ENCODE measurements around the gene ZFPL1. TPM values are rescaled to one million over a fixed set of nuclear protein-coding genes. Genes with fewer than 3 reads are reported as not detected.
A peak's percentile ranks its signal among the peaks of the same experiment; 100 is the strongest.

ZFPL1 gene
- total and polyA plus RNA-seq, 9 of the 15 experiments (the other 6 are each of a cell fraction or from before 2014, with no cell fraction given): 3.7 to 37.5 (median 22.7) TPM

GRCh38 chr11:65124480-65125196 is 40.6 kb downstream of the ZFPL1 start (continued):
- TF ChIP-seq GABPB2 (CRISPR knock-in tag; conservative IDR thresholded peaks at IDR 0.05) (no peak), TRIM24 (IDR thresholded peaks at IDR 0.05) (no peak), ZBTB33 (CRISPR knock-in tag; IDR thresholded peaks at IDR 0.05) (no peak), ZNF197 (CRISPR knock-in tag; IDR thresholded peaks at IDR 0.05; ENCODE audit: low read depth) (no peak), TAL1 (IDR thresholded peaks at IDR 0.05) (peak; percentile 30; the same call in 1 of the 2 replicates), ZBTB43 (CRISPR knock-in tag; IDR thresholded peaks at IDR 0.05) (no peak), NR2C2 (CRISPR knock-in tag; IDR thresholded peaks at IDR 0.05) (no peak), NR2C2 (tag; IDR thresholded peaks at IDR 0.05) (no peak), KDM1A (IDR thresholded peaks at IDR 0.05) (peak; percentile 62 to 65; a peak in 1 of 4 replicates), MTA3 (IDR thresholded peaks at IDR 0.05; ENCODE audit: borderline replicate concordance) (no peak), DNMT1 (IDR thresholded peaks at IDR 0.05) (no peak), HNRNPLL (IDR thresholded peaks at IDR 0.05; ENCODE audit: low read depth, low read length, poor library complexity, severe bottlenecking) (no peak), IRF9 (tag; IDR thresholded peaks at IDR 0.05) (no peak), CBFA2T3 (IDR thresholded peaks at IDR 0.05) (peak; percentile 72), KAT7 (CRISPR knock-in tag; IDR thresholded peaks at IDR 0.05; ENCODE audit: borderline replicate concordance) (no peak), MYNN (IDR thresholded peaks at IDR 0.05) (no peak), MYNN (CRISPR knock-in tag; IDR thresholded peaks at IDR 0.05) (no peak), ARNT (IDR thresholded peaks at IDR 0.05) (no peak), ZNF277 (CRISPR knock-in tag; IDR thresholded peaks at IDR 0.05; ENCODE audit: borderline replicate concordance) (no peak), PCBP2 (IDR thresholded peaks at IDR 0.05; ENCODE audit: low read depth, low read length, poor library complexity, severe bottlenecking) (no peak), SRSF1 (IDR thresholded peaks at IDR 0.05; ENCODE audit: low read depth, low read length) (no peak), HMBOX1 (IDR thresholded peaks at IDR 0.05) (no peak), SRSF9 (IDR thresholded peaks at IDR 0.05; ENCODE audit: borderline replicate concordance, low read depth, low read length) (no peak)

Data from K562 (cell line).